K562 (cell line): Measurements from ENCODE around the gene TOX2. TPM values are rescaled to one million over a fixed set of nuclear protein-coding genes. Genes with fewer than 3 reads are reported as not detected.

Source experiments
- ATAC-seq: fragments of 200-7000 bp; cut with Tn5 transposase; 3 replicates; pipeline ENCODE4 v1.9.1; 2020; ENCODE audit warnings: moderate library complexity
- BruUV-seq: library from RNA; stranded (reverse); fragments of 400-500 nt; replicated peaks from 2 replicates; lab custom pipeline; 2021; lab: Mats Ljungman, UMichigan
- CTCF ChIA-PET: fragments of 300-600 bp; formaldehyde crosslinking; extraction: SDS; loops from one replicate; lab custom pipeline; 2021; ENCODE audit warnings: low intra/inter-chr PET ratio; lab: Yijun Ruan, JAX
- POLR2A ChIA-PET: fragments of 300-600, 350-650 bp; sonication (Branson Sonifier 250); formaldehyde crosslinking; extraction: SDS; loops from one replicate; lab custom pipeline; 2021; ENCODE audit warnings: antibody characterized with exemption, inconsistent platforms; lab: Yijun Ruan, JAX
- DNase-seq, 4 experiments: peaks; one replicate each; pipeline versions ENCODE4 v3.0.0 to v3.0.0-alpha.2; 2011 to 2018; ENCODE audit warnings: low spot score in 3 of 4, mixed read lengths in 3 of 4; ENCODE audit errors: extremely low read depth in 1 of 4
- FAIRE-seq: peaks from 2 replicates; lab custom pipeline; 2011; peaks lifted over from hg19 to GRCh38; lab: Jason Lieb, UNC
- H2AFZ ChIP-seq: 2 replicates; pipeline ENCODE4 v1.6.0; 2011; ENCODE audit warnings: low read depth, low read length, control low read depth, inconsistent platforms
- H3K27ac ChIP-seq: fragments of 200-600 bp; 3 replicates; pipeline ENCODE4 v1.8.0; 2011; ENCODE audit warnings: low read depth, mild to moderate bottlenecking, control low read depth, inconsistent platforms, low read length, moderate library complexity, mixed read lengths; ENCODE audit errors: extremely low read depth
- H3K27me3 ChIP-seq, 2 experiments: fragments of 300-600 bp in 1 of 2; 2 replicates in 1 of 2; 3 replicates in 1 of 2; pipeline versions ENCODE4 v1.6.0 to v1.8.0; 2011; ENCODE audit warnings: inconsistent platforms in 2 of 2, low read length in 2 of 2, mild to moderate bottlenecking in 1 of 2, mixed read lengths in 1 of 2, moderate library complexity in 1 of 2; ENCODE audit not compliant: control insufficient read depth in 2 of 2, insufficient read depth in 2 of 2
- H3K36me3 ChIP-seq: fragments of 300-600 bp; 3 replicates; pipeline ENCODE4 v1.8.0; 2011; ENCODE audit warnings: mild to moderate bottlenecking, low read length, inconsistent platforms; ENCODE audit not compliant: control insufficient read depth, insufficient read depth
- H3K4me1 ChIP-seq, 2 experiments: fragments of 200-600 bp in 1 of 2; replicated peaks in 1 of 2; 2 replicates in 1 of 2; 3 replicates in 1 of 2; pipeline versions ENCODE4 v1.5.1 to v1.8.0; 2011; ENCODE audit warnings: inconsistent platforms in 2 of 2, low read length in 2 of 2, mild to moderate bottlenecking in 1 of 2, mixed read lengths in 1 of 2, moderate library complexity in 1 of 2; ENCODE audit not compliant: control insufficient read depth in 2 of 2, insufficient read depth in 2 of 2
- H3K4me2 ChIP-seq: 2 replicates; pipeline ENCODE4 v1.6.1; 2011; ENCODE audit warnings: low read length, control low read depth, inconsistent platforms, mixed read lengths; ENCODE audit not compliant: insufficient read depth
- H3K4me3 ChIP-seq: fragments of 200-600 bp; sonication (generic), shearing (Covaris generic); 2 replicates; pipeline ENCODE4 v1.5.1; 2016; ENCODE audit warnings: control low read depth, inconsistent platforms
- H3K79me2 ChIP-seq: fragments of 200-600 bp; 3 replicates; pipeline ENCODE4 v1.8.0; 2011; ENCODE audit warnings: low read length, inconsistent platforms; ENCODE audit not compliant: control insufficient read depth, insufficient read depth
- H3K9ac ChIP-seq, 2 experiments: 2 replicates each; pipeline versions ENCODE4 v1.6.0 to v1.6.1; 2011; ENCODE audit warnings: low read depth in 2 of 2, low read length in 2 of 2, control low read depth in 1 of 2, inconsistent platforms in 1 of 2, mild to moderate bottlenecking in 1 of 2, mixed read lengths in 1 of 2; ENCODE audit not compliant: insufficient read depth in 1 of 2
- H3K9me1 ChIP-seq: one replicate; pipeline ENCODE4 v1.6.0; 2011; ENCODE audit warnings: inconsistent platforms, mild to moderate bottlenecking, low read length, moderate library complexity; ENCODE audit not compliant: control insufficient read depth, insufficient read depth
- H3K9me3 ChIP-seq: replicated peaks from 2 replicates; pipeline ENCODE4 v1.5.1; 2011; ENCODE audit warnings: low read depth, low read length, inconsistent platforms; ENCODE audit not compliant: control insufficient read depth, insufficient read depth
- H4K20me1 ChIP-seq: replicated peaks from 2 replicates; pipeline ENCODE4 v1.6.1; 2011; ENCODE audit warnings: low read length, inconsistent platforms, mixed read lengths; ENCODE audit not compliant: control insufficient read depth, insufficient read depth
- BCOR ChIP-seq: fragments of 450-650 bp; IDR thresholded peaks from 2 replicates; pipeline ENCODE4 v1.6.1; 2016
- CBFA2T3 ChIP-seq: fragments of 450-650 bp; IDR thresholded peaks from 2 replicates; pipeline ENCODE4 v1.6.1; 2017
- CREBBP ChIP-seq: IDR thresholded peaks from one replicate; pipeline ENCODE4 v1.6.1; 2012; ENCODE audit warnings: low read depth, mild to moderate bottlenecking, control low read depth, inconsistent platforms, low read length
- ELF1 ChIP-seq: fragments of 200-800 bp; sonication (Bioruptor generic); IDR thresholded peaks from 2 replicates; pipeline ENCODE4 v1.6.1; 2016; ENCODE audit warnings: missing genetic modification characterization, missing compliant biosample characterization
- GATA2 ChIP-seq: sonication (generic); formaldehyde crosslinking; IDR thresholded peaks from 2 replicates; pipeline ENCODE4 v1.4.0; 2020; ENCODE audit warnings: mild to moderate bottlenecking, missing genetic modification reagents
- GATAD2B ChIP-seq: fragments of 450-650 bp; IDR thresholded peaks from 2 replicates; pipeline ENCODE4 v1.6.1; 2017; ENCODE audit warnings: mild to moderate bottlenecking, borderline replicate concordance
- MBD1 ChIP-seq: fragments of 250-450 bp; sonication (Bioruptor Pico); IDR thresholded peaks from 2 replicates; pipeline ENCODE4 v1.8.0; 2022; ENCODE audit warnings: inconsistent platforms
- NEUROD1 ChIP-seq: fragments of 150-350 bp; IDR thresholded peaks from 2 replicates; pipeline ENCODE4 v1.6.1; 2014; ENCODE audit warnings: borderline replicate concordance, low read length, low read depth; ENCODE audit not compliant: partially characterized antibody
- NR2C2 ChIP-seq, 2 experiments: fragments of 200-800 bp in 1 of 2; sonication (Bioruptor generic) in 1 of 2; sonication (generic) in 1 of 2; formaldehyde crosslinking in 1 of 2; IDR thresholded peaks; 2 replicates each; pipeline versions ENCODE4 v1.6.1 to v1.8.0; 2016 to 2022; ENCODE audit warnings: mild to moderate bottlenecking in 1 of 2, missing compliant biosample characterization in 1 of 2, missing genetic modification characterization in 1 of 2, missing genetic modification reagents in 1 of 2
- RCOR1 ChIP-seq, 2 experiments: IDR thresholded peaks; 2 replicates each; pipeline ENCODE4 v1.6.1; 2012; ENCODE audit warnings: low read depth in 2 of 2, low read length in 2 of 2, borderline replicate concordance in 1 of 2, improper control_type of control experiment in 1 of 2
- TCF3 ChIP-seq: sonication (generic); formaldehyde crosslinking; IDR thresholded peaks from 2 replicates; pipeline ENCODE4 v1.4.0; 2020; ENCODE audit warnings: mild to moderate bottlenecking, missing genetic modification reagents
- TEAD4 ChIP-seq, 2 experiments: sonication (generic) in 1 of 2; formaldehyde crosslinking in 1 of 2; IDR thresholded peaks; 2 replicates each; pipeline versions ENCODE4 v1.6.1 to v1.8.0; 2012 to 2022; ENCODE audit warnings: borderline replicate concordance in 1 of 2, inconsistent platforms in 1 of 2, low read length in 1 of 2, mild to moderate bottlenecking in 1 of 2, missing genetic modification reagents in 1 of 2
- TRIM25 ChIP-seq: fragments of 450-650 bp; IDR thresholded peaks from 2 replicates; pipeline ENCODE4 v1.7.0; 2016; ENCODE audit warnings: borderline replicate concordance
- YY1 ChIP-seq, 3 experiments: IDR thresholded peaks; 2 replicates each; pipeline ENCODE4 v1.6.1; 2011; ENCODE audit warnings: low read length in 2 of 3, mild to moderate bottlenecking in 2 of 3, moderate library complexity in 2 of 3, borderline replicate concordance in 1 of 3, control low read depth in 1 of 3, low read depth in 1 of 3; ENCODE audit not compliant: insufficient read depth in 3 of 3, insufficient replicate concordance in 2 of 3, control insufficient read depth in 1 of 3, insufficient read length in 1 of 3; ENCODE audit errors: extremely low read depth in 1 of 3
- ZNF395 ChIP-seq: fragments of 200-800 bp; sonication (Bioruptor generic); IDR thresholded peaks from 2 replicates; pipeline ENCODE4 v1.6.1; 2017; ENCODE audit warnings: missing genetic modification characterization, missing compliant biosample characterization
- ZNF699 ChIP-seq: fragments of 250-450 bp; sonication (Bioruptor Pico); IDR thresholded peaks from 2 replicates; pipeline ENCODE4 v1.8.0; 2021; ENCODE audit warnings: mild to moderate bottlenecking, moderate library complexity; ENCODE audit not compliant: insufficient replicate concordance
- WGBS: fragments of 100-300 bp; shearing (Covaris generic); methylation state at CpG from one replicate; pipeline ENCODE4 v1.1.6; 2016; ENCODE audit warnings: low coverage, mixed read lengths; ENCODE audit not compliant: insufficient coverage; ENCODE audit errors: missing lambda C conversion rate; 5-methylcytosine and 5-hydroxymethylcytosine counted together
- in situ Hi-C: fragments of 300-500 bp; cut with MboI; formaldehyde crosslinking; loops from 4 replicates; pipeline ENCODE4 v1.15.0; 2018; ENCODE audit warnings: inconsistent platforms, mixed read lengths
- intact Hi-C: fragments of 100-400 bp; cut with micrococcal nuclease; formaldehyde crosslinking; loops from 2 replicates; pipeline ENCODE4 v1.14.2; 2022
- polyA plus RNA-seq, 8 experiments: library from polyadenylated mRNA; depleted of rRNA in 4 of 8; stranded (reverse) in 5 of 8; unstranded in 3 of 8; fragments of >200 nt; fragmentation: Nextera tagmentation in 2 of 8; fragmentation: Illumina TruSeq in 1 of 8; extraction: Ambion mirVana in 2 of 8; extraction: Trizol in 1 of 8; gene quantifications; 2 replicates each; pipeline versions ENCODE4 v1.2.1 to v1.2.3, GENCODE V29; 2011 to 2014; ENCODE audit warnings: inconsistent platforms in 1 of 8, missing spikeins in 1 of 8
- total RNA-seq, 7 experiments: library from RNA; depleted of rRNA in 6 of 7; stranded (reverse); fragments of >200 nt in 6 of 7; fragmentation: Illumina TruSeq in 2 of 7; extraction: Trizol in 2 of 7; gene quantifications; 2 replicates each; pipeline versions ENCODE4 v1.2.1 to v1.2.3, GENCODE V29; 2011 to 2021; ENCODE audit warnings: low replicate concordance in 1 of 7

The TOX2 gene
- total and polyA plus RNA-seq, 9 of the 15 experiments (the other 6 are each of a cell fraction or from before 2014, with no cell fraction given): not detected

GRCh38 chr20:43955750-43956191 is 41.1 kb downstream of the TOX2 start:
- WGBS: 1% methylated on average over 8 of the region's 8 CpGs
- no peaks in the 10 kb centered on the region for H3K36me3 ChIP-seq
- H3K4me2 ChIP-seq: no peak overlapping the region
- H3K4me3 ChIP-seq: no peak overlapping the region
- H3K4me1 ChIP-seq: peaks cover 0 to 13% of the 10 kb centered on the region in 2 experiments; a peak in 3 of 5 replicates
- no peaks in the 10 kb centered on the region for H3K9me1 ChIP-seq
- peaks cover 5 to 47% of the 10 kb centered on the region in 2 experiments; a peak in 3 of 5 replicates for H3K27me3 ChIP-seq
- intact Hi-C loops: no loop called here
- in situ Hi-C loops: no loop called here
- ChIA-PET CTCF (no interaction called here), POLR2A (interaction anchor here (1.3 kb wide), 1 partner anchor 11 kb away, joined by 3 read pairs; no protein-coding TSS in a partner anchor)
- H3K27ac ChIP-seq: no peak overlapping the region
- no peaks in the 10 kb centered on the region for H4K20me1 ChIP-seq
- H3K9me3 ChIP-seq: no peaks in the 10 kb centered on the region
- H3K9ac ChIP-seq: no peak overlapping the region; a peak in 1 of 4 replicates
- peak in 1 of 4 experiments; percentile 29 for DNase-seq
- ATAC-seq: no peak; the same call in 2 of the 3 replicates
- no peak for FAIRE-seq
- H3K79me2 ChIP-seq: no peaks in the 10 kb centered on the region
- no peak overlapping the region for H2AFZ ChIP-seq
- no TSS peak for BruUV-seq
- TF ChIP-seq TRIM25 (no peak), GATAD2B (no peak), YY1 (IDR thresholded peaks at IDR 0.05; ENCODE audit: borderline replicate concordance in 1 of 3, control insufficient read depth in 1 of 3, extremely low read depth in 1 of 3, insufficient read depth in 3 of 3, insufficient read length in 1 of 3, insufficient replicate concordance in 2 of 3, low read depth in 1 of 3, low read length in 2 of 3) (no peak), TCF3 (peak; percentile 49), TEAD4 (IDR thresholded peaks at IDR 0.05; ENCODE audit: low read length) (peak; percentile 27; the same call in 1 of the 2 replicates), TEAD4 (CRISPR knock-in tag; IDR thresholded peaks at IDR 0.05; ENCODE audit: borderline replicate concordance) (no peak), CREBBP (no peak), BCOR (no peak), MBD1 (CRISPR knock-in tag) (no peak), CBFA2T3 (peak; percentile 38), ZNF395 (no peak), RCOR1 (IDR thresholded peaks at IDR 0.05; ENCODE audit: borderline replicate concordance in 1 of 2, low read depth in 2 of 2, low read length in 2 of 2) (peak in 1 of 2 experiments; percentile 6; a peak in 1 of 4 replicates), ZNF699 (CRISPR knock-in tag) (no peak), NEUROD1 (no peak), NR2C2 (CRISPR knock-in tag; IDR thresholded peaks at IDR 0.05) (no peak), NR2C2 (tag; IDR thresholded peaks at IDR 0.05) (peak; percentile 26; the same call in 1 of the 2 replicates), GATA2 (CRISPR knock-in tag) (no peak), ELF1 (tag) (no peak)
